ENCODE data around the gene TBCC. TPM values are rescaled to one million over a fixed set of nuclear protein-coding genes. Genes with fewer than 3 reads are reported as not detected.

The TBCC gene
- total and polyA plus RNA-seq, 2 of the 13 experiments (the other 11 are each of a cell fraction or from before 2014, with no cell fraction given): 14.8 to 36.1 TPM

GRCh38 chr6:42783177-42783875 lies 37.4 kb upstream of the TBCC start (continued):
- TF ChIP-seq SP140L (CRISPR knock-in tag; IDR thresholded peaks at IDR 0.05; ENCODE audit: borderline replicate concordance): peak; percentile 35; the same call in 1 of the 2 replicates
- TF ChIP-seq ZNF256 (CRISPR knock-in tag; conservative IDR thresholded peaks at IDR 0.05): 0 out of 2 replicates have a peak, but pooled peaks have one; percentile 86
- TF ChIP-seq TCF7L2 (IDR thresholded peaks at IDR 0.05; ENCODE audit: low read depth, low read length): no peak
- TF ChIP-seq POGK (CRISPR knock-in tag; conservative IDR thresholded peaks at IDR 0.05): peak; percentile 84
- TF ChIP-seq NRL (CRISPR knock-in tag; IDR thresholded peaks at IDR 0.05; ENCODE audit: borderline replicate concordance): peak; percentile 95; the same call in 1 of the 2 replicates

- ChIA-PET CTCF (ENCODE audit: low intra/inter-chr PET ratio, low total read pairs) (no interaction called here), POLR2A (interaction anchor here (0.5 to 11.1 kb wide), 46 partner anchors 8 to 1034 kb away, joined by 3 to 270 read pairs (median 4); partner anchors contain the start of genes CNPY3, CUL7, PEX6 and PPP2R5D)
- peaks cover 53% of the 10 kb centered on the region for H3K79me2 ChIP-seq (ENCODE audit: insufficient read depth, low read length)
- H3K9ac ChIP-seq (ENCODE audit: insufficient read depth, low read depth, low read length): peak overlapping the region; percentile 98
- peaks cover 8% of the 10 kb centered on the region; the same call in 1 of the 2 replicates for H4K20me1 ChIP-seq (ENCODE audit: insufficient read depth, low read length)
- no peaks in the 10 kb centered on the region for H3K36me3 ChIP-seq (replicated peaks in 1 of 2; ENCODE audit: control insufficient read depth in 1 of 2, insufficient read depth in 2 of 2, low read length in 2 of 2)
- in situ Hi-C loops (cut with HindIII; ENCODE audit: extremely low pct_ligation_motif_present, low pct_unique_long_range_greater_than_20kb): loop anchor here (5.0 kb wide), 1 partner anchor 35 kb away; the partner anchor contains the start of gene TBCC
- H2AFZ ChIP-seq (ENCODE audit: low read length): no peak overlapping the region
- H3K27ac ChIP-seq (ENCODE audit: extremely low read length, insufficient read depth, low read length): peak overlapping the region; percentile 98
- FAIRE-seq (no peak), ATAC-seq (peak; percentile 60), DNase-seq (ENCODE audit: low spot score) (peak; percentile 83)
- H3K9me3 ChIP-seq (ENCODE audit: low read length): no peaks in the 10 kb centered on the region
- no TSS peak for BruUV-seq (replicated peaks)
- peak overlapping the region; percentile 85 to 94 (median 92) for H3K4me3 ChIP-seq (replicated peaks in 1 of 3; ENCODE audit: insufficient read depth in 1 of 3, low read depth in 2 of 3, low read length in 3 of 3)
- intact Hi-C loops (cut with micrococcal nuclease; ENCODE audit: unreplicated experiment): loop anchor here (1.0 to 2.0 kb wide), 2 partner anchors 36 to 94 kb away; partner anchors contain the start of gene TBCC
- H3K27me3 ChIP-seq (ENCODE audit: control insufficient read depth in 1 of 2, insufficient read depth in 2 of 2, low read length in 2 of 2): no peaks in the 10 kb centered on the region; a peak in 1 of 5 replicates
- peak overlapping the region; percentile 78 for H3K4me2 ChIP-seq (ENCODE audit: low read depth, low read length)
- under 1% methylated on average over 42 of the region's 51 CpGs for WGBS (ENCODE audit: low lambda C conversion rate)
- H3K4me1 ChIP-seq (ENCODE audit: insufficient read depth, low read length): peaks cover 63% of the 10 kb centered on the region
- TF ChIP-seq BRD4 (CRISPR knock-in tag; IDR thresholded peaks at IDR 0.05) (0 out of 2 replicates have a peak, but pooled peaks have one; percentile 20), HOXD1 (CRISPR knock-in tag; IDR thresholded peaks at IDR 0.05) (no peak), PATZ1 (CRISPR knock-in tag; IDR thresholded peaks at IDR 0.05) (peak; percentile 86), ARHGAP35 (CRISPR knock-in tag; IDR thresholded peaks at IDR 0.05; ENCODE audit: borderline replicate concordance) (no peak; the same call in 1 of the 2 replicates), HES4 (CRISPR knock-in tag; IDR thresholded peaks at IDR 0.05; ENCODE audit: borderline replicate concordance) (no peak), SRSF4 (IDR thresholded peaks at IDR 0.05; ENCODE audit: low read depth, low read length, poor library complexity, severe bottlenecking) (peak; percentile 15), ZNF598 (CRISPR knock-in tag; IDR thresholded peaks at IDR 0.05; ENCODE audit: borderline replicate concordance) (no peak), GATAD2A (CRISPR knock-in tag; IDR thresholded peaks at IDR 0.05) (no peak), PAWR (CRISPR knock-in tag; IDR thresholded peaks at IDR 0.05; ENCODE audit: borderline replicate concordance) (no peak), SALL2 (CRISPR knock-in tag; IDR thresholded peaks at IDR 0.05) (no peak), FOSL1 (CRISPR knock-in tag; IDR thresholded peaks at IDR 0.05; ENCODE audit: borderline replicate concordance) (no peak), CHD2 (IDR thresholded peaks at IDR 0.05; ENCODE audit: low read depth, low read length) (peak; percentile 56), ZNF570 (CRISPR knock-in tag; IDR thresholded peaks at IDR 0.05; ENCODE audit: borderline replicate concordance) (no peak; the same call in 1 of the 2 replicates), RFXAP (CRISPR knock-in tag; IDR thresholded peaks at IDR 0.05; ENCODE audit: borderline replicate concordance) (peak; percentile 50; the same call in 1 of the 2 replicates)
These were observed 36.8 kb upstream of the TBCC start for GRCh38 chr6:42782689-42783176.
